K562 (cell line): Measurements from ENCODE around the gene SAMD8. TPM values are rescaled to one million over a fixed set of nuclear protein-coding genes. Genes with fewer than 3 reads are reported as not detected.
A peak's percentile ranks its signal among the peaks of the same experiment; 100 is the strongest.

Experiments
- ARID1B ChIP-seq: fragments of 450-650 bp; IDR thresholded peaks from 2 replicates; pipeline ENCODE4 v1.6.1; 2016; ENCODE audit warnings: antibody characterized with exemption, mild to moderate bottlenecking, inconsistent platforms
- ATF7 ChIP-seq: fragments of 450-650 bp; IDR thresholded peaks from 2 replicates; pipeline ENCODE4 v1.7.1; 2014; ENCODE audit warnings: mild to moderate bottlenecking, moderate library complexity
- HEY1 ChIP-seq: fragments of 250-450 bp; sonication (Bioruptor Pico); IDR thresholded peaks from 2 replicates; pipeline ENCODE4 v1.5.0; 2020; ENCODE audit warnings: mild to moderate bottlenecking, moderate library complexity, borderline replicate concordance
- HNRNPK ChIP-seq: fragments of 200-400 bp; formaldehyde crosslinking; IDR thresholded peaks from one replicate; pipeline ENCODE4 v1.6.1; 2018; ENCODE audit warnings: mild to moderate bottlenecking, low read depth, low read length; ENCODE audit not compliant: poor library complexity, severe bottlenecking
- HSF4 ChIP-seq: fragments of 250-450 bp; sonication (Bioruptor Pico); IDR thresholded peaks from 2 replicates; pipeline ENCODE4 v2.1.2; 2022; ENCODE audit warnings: mild to moderate bottlenecking, moderate library complexity, borderline replicate concordance
- KLF16 ChIP-seq: IDR thresholded peaks from 2 replicates; pipeline ENCODE4 v1.6.1; 2016; ENCODE audit warnings: antibody characterized with exemption
- MTA3 ChIP-seq: fragments of 450-650 bp; formaldehyde crosslinking; IDR thresholded peaks from 2 replicates; pipeline ENCODE4 v1.6.1; 2017; ENCODE audit warnings: mild to moderate bottlenecking, borderline replicate concordance
- PCBP1 ChIP-seq: fragments of 200-400 bp; formaldehyde crosslinking; IDR thresholded peaks from 2 replicates; pipeline ENCODE4 v1.6.1; 2018; ENCODE audit warnings: mild to moderate bottlenecking, low read depth, low read length; ENCODE audit not compliant: poor library complexity, severe bottlenecking
- TCF7 ChIP-seq: sonication (generic); IDR thresholded peaks from 2 replicates; pipeline ENCODE4 v1.6.1; 2016; ENCODE audit warnings: antibody characterized with exemption, borderline replicate concordance
- ZNF589 ChIP-seq: fragments of 200-800 bp; sonication (Bioruptor generic); IDR thresholded peaks from 2 replicates; pipeline ENCODE4 v1.6.1; 2016; ENCODE audit warnings: low read depth, missing genetic modification characterization, missing compliant biosample characterization
- ZNF695 ChIP-seq: fragments of 450-650 bp; formaldehyde crosslinking; IDR thresholded peaks from 2 replicates; pipeline ENCODE4 v1.4.0; 2020; ENCODE audit warnings: mild to moderate bottlenecking, moderate library complexity
- ZNF717 ChIP-seq: fragments of 250-450 bp; sonication (Bioruptor Pico); IDR thresholded peaks from 2 replicates; pipeline ENCODE4 v1.5.0; 2021
- polyA plus RNA-seq, 8 experiments: library from polyadenylated mRNA; depleted of rRNA in 4 of 8; stranded (reverse) in 5 of 8; unstranded in 3 of 8; fragments of >200 nt; fragmentation: Nextera tagmentation in 2 of 8; fragmentation: Illumina TruSeq in 1 of 8; extraction: Ambion mirVana in 2 of 8; extraction: Trizol in 1 of 8; gene quantifications; 2 replicates each; pipeline versions ENCODE4 v1.2.1 to v1.2.3, GENCODE V29; 2011 to 2014; ENCODE audit warnings: inconsistent platforms in 1 of 8, missing spikeins in 1 of 8
- total RNA-seq, 7 experiments: library from RNA; depleted of rRNA in 6 of 7; stranded (reverse); fragments of >200 nt in 6 of 7; fragmentation: Illumina TruSeq in 2 of 7; extraction: Trizol in 2 of 7; gene quantifications; 2 replicates each; pipeline versions ENCODE4 v1.2.1 to v1.2.3, GENCODE V29; 2011 to 2021; ENCODE audit warnings: low replicate concordance in 1 of 7
- TF ChIP-seq, protein P1 (sequence below): fragments of 450-650 bp; IDR thresholded peaks from 2 replicates; pipeline ENCODE4 v1.6.1; 2017; ENCODE audit warnings: antibody characterized with exemption, mild to moderate bottlenecking
- TF ChIP-seq, protein P2 (sequence below): fragments of 450-650 bp; formaldehyde crosslinking; IDR thresholded peaks from 2 replicates; pipeline ENCODE4 v1.4.0; 2020; ENCODE audit warnings: mild to moderate bottlenecking, mixed read lengths
- TF ChIP-seq, protein P3 (sequence below): fragments of 450-650 bp; IDR thresholded peaks from 2 replicates; pipeline ENCODE4 v1.6.1; 2016; ENCODE audit warnings: low read depth, mild to moderate bottlenecking, moderate library complexity
- TF ChIP-seq, protein P4 (sequence below): IDR thresholded peaks from 2 replicates; pipeline ENCODE4 v1.6.1; 2016; ENCODE audit warnings: missing genetic modification characterization, missing compliant biosample characterization
- TF ChIP-seq, protein P5 (sequence below), 2 experiments: IDR thresholded peaks; 2 replicates each; pipeline ENCODE4 v1.6.1; 2011; ENCODE audit warnings: borderline replicate concordance in 1 of 2, control low read depth in 1 of 2, low read depth in 1 of 2, low read length in 1 of 2, mild to moderate bottlenecking in 1 of 2, mixed read lengths in 1 of 2, moderate library complexity in 1 of 2; ENCODE audit not compliant: insufficient read depth in 1 of 2, insufficient read length in 1 of 2, poor library complexity in 1 of 2, severe bottlenecking in 1 of 2; ENCODE audit errors: extremely low read depth in 1 of 2

Gene SAMD8
- total and polyA plus RNA-seq, 9 of the 15 experiments (the other 6 are each of a cell fraction or from before 2014, with no cell fraction given) = 2.7 to 16.1 (median 6.2) TPM

DNA sequence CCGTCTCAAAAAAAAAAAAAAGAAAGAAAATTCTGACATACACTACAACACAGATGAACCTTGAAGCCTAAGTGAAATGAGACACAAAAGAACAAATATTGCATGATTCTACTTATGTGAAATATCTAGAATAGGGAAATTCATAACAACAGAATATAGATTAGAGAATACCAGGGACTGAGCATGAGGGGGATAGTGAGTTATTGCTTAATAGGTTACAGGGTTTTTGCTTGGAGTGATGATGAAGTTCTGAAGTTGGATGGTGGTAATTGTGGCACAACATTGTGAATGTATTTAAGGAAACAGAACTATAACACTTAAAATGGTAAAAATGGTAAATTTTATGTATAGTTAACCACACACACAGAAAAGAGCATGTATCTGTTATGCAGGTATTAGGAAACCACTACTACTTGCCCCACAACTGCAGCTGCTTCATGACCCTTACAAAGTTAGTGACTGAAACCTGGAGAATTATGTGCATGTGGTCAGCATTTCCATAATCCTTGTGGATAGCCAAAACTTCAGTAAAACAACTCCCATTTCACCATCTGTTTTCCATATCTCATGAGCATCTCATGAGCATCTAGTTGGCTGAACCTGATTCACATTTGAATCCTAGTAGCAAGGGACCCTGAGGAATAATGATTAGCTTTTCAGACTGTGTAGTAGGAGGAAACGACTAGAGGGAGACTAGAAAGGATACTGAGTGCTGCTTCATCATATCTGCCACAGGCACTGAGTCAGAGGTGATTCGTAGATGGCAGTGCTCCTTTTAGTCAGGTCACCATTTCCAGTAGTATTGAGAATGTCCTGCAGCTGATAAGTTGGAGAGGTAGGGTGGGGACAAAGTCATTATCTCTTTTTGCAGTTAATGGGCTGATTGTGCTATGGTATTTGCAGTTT, 26.3 kb downstream of the SAMD8 start (continued):
- TF ChIP-seq, protein P1, sequence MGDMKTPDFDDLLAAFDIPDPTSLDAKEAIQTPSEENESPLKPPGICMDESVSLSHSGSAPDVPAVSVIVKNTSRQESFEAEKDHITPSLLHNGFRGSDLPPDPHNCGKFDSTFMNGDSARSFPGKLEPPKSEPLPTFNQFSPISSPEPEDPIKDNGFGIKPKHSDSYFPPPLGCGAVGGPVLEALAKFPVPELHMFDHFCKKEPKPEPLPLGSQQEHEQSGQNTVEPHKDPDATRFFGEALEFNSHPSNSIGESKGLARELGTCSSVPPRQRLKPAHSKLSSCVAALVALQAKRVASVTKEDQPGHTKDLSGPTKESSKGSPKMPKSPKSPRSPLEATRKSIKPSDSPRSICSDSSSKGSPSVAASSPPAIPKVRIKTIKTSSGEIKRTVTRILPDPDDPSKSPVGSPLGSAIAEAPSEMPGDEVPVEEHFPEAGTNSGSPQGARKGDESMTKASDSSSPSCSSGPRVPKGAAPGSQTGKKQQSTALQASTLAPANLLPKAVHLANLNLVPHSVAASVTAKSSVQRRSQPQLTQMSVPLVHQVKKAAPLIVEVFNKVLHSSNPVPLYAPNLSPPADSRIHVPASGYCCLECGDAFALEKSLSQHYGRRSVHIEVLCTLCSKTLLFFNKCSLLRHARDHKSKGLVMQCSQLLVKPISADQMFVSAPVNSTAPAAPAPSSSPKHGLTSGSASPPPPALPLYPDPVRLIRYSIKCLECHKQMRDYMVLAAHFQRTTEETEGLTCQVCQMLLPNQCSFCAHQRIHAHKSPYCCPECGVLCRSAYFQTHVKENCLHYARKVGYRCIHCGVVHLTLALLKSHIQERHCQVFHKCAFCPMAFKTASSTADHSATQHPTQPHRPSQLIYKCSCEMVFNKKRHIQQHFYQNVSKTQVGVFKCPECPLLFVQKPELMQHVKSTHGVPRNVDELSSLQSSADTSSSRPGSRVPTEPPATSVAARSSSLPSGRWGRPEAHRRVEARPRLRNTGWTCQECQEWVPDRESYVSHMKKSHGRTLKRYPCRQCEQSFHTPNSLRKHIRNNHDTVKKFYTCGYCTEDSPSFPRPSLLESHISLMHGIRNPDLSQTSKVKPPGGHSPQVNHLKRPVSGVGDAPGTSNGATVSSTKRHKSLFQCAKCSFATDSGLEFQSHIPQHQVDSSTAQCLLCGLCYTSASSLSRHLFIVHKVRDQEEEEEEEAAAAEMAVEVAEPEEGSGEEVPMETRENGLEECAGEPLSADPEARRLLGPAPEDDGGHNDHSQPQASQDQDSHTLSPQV = no peak
- TF ChIP-seq ATF7 (no peak), HNRNPK (no peak), ARID1B (peak; percentile 92), HSF4 (CRISPR knock-in tag) (no peak), PCBP1 (no peak), HEY1 (CRISPR knock-in tag) (no peak), MTA3 (0 out of 2 replicates have a peak, but pooled peaks have one; percentile 18), ZNF695 (no peak), ZNF589 (no peak), KLF16 (peak; percentile 69; the same call in 1 of the 2 replicates), ZNF717 (no peak), TCF7 (no peak)
- TF ChIP-seq, protein P2, sequence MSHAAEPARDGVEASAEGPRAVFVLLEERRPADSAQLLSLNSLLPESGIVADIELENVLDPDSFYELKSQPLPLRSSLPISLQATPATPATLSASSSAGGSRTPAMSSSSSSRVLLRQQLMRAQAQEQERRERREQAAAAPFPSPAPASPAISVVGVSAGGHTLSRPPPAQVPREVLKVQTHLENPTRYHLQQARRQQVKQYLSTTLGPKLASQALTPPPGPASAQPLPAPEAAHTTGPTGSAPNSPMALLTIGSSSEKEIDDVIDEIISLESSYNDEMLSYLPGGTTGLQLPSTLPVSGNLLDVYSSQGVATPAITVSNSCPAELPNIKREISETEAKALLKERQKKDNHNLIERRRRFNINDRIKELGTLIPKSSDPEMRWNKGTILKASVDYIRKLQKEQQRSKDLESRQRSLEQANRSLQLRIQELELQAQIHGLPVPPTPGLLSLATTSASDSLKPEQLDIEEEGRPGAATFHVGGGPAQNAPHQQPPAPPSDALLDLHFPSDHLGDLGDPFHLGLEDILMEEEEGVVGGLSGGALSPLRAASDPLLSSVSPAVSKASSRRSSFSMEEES (CRISPR knock-in tag) = no peak
- TF ChIP-seq, protein P3, sequence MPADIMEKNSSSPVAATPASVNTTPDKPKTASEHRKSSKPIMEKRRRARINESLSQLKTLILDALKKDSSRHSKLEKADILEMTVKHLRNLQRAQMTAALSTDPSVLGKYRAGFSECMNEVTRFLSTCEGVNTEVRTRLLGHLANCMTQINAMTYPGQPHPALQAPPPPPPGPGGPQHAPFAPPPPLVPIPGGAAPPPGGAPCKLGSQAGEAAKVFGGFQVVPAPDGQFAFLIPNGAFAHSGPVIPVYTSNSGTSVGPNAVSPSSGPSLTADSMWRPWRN = no peak
- TF ChIP-seq, protein P4, sequence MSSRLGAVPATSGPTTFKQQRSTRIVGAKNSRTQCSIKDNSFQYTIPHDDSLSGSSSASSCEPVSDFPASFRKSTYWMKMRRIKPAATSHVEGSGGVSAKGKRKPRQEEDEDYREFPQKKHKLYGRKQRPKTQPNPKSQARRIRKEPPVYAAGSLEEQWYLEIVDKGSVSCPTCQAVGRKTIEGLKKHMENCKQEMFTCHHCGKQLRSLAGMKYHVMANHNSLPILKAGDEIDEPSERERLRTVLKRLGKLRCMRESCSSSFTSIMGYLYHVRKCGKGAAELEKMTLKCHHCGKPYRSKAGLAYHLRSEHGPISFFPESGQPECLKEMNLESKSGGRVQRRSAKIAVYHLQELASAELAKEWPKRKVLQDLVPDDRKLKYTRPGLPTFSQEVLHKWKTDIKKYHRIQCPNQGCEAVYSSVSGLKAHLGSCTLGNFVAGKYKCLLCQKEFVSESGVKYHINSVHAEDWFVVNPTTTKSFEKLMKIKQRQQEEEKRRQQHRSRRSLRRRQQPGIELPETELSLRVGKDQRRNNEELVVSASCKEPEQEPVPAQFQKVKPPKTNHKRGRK (tag) = no peak
- TF ChIP-seq, protein P5, sequence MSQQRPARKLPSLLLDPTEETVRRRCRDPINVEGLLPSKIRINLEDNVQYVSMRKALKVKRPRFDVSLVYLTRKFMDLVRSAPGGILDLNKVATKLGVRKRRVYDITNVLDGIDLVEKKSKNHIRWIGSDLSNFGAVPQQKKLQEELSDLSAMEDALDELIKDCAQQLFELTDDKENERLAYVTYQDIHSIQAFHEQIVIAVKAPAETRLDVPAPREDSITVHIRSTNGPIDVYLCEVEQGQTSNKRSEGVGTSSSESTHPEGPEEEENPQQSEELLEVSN (IDR thresholded peaks at IDR 0.05; ENCODE audit: borderline replicate concordance in 1 of 2, extremely low read depth in 1 of 2, insufficient read depth in 1 of 2, insufficient read length in 1 of 2, low read depth in 1 of 2, low read length in 1 of 2, poor library complexity in 1 of 2, severe bottlenecking in 1 of 2) = no peak
